ENCODE data around the gene GLMN. TPM values are rescaled to one million over a fixed set of nuclear protein-coding genes. Genes with fewer than 3 reads are reported as not detected.

Gene GLMN
- polyA plus RNA-seq, 2 of the 4 experiments (the other 2 are of a cell fraction): 10.6 to 10.9 TPM

GRCh38 chr1:92244376-92244775, 54.4 kb downstream of the GLMN start:
- H3K27ac ChIP-seq: no peak overlapping the region
- DNase-seq (ENCODE audit: low read depth in 1 of 2, low spot score in 1 of 2) (no peak), ATAC-seq (no peak), FAIRE-seq (no peak)
- CTCF ChIA-PET: no interaction called here
- POLR2A ChIA-PET: no interaction called here
- H3K9me3 ChIP-seq: no peaks in the 10 kb centered on the region
- no peaks in the 10 kb centered on the region for H3K4me1 ChIP-seq
- H3K4me3 ChIP-seq: no peak overlapping the region
- TF ChIP-seq RFX5 (IDR thresholded peaks at IDR 0.05) (no peak), ZFP36 (IDR thresholded peaks at IDR 0.05; ENCODE audit: borderline replicate concordance, partially characterized antibody) (no peak), POLR2A (IDR thresholded peaks at IDR 0.05; ENCODE audit: low read length) (no peak), KDM5A (IDR thresholded peaks at IDR 0.05) (no peak), RCOR1 (IDR thresholded peaks at IDR 0.05; ENCODE audit: low read depth, low read length) (no peak), MAZ (IDR thresholded peaks at IDR 0.05; ENCODE audit: borderline replicate concordance, low read depth, low read length) (no peak), POLR2AphosphoS2 (conservative IDR thresholded peaks at IDR 0.05; ENCODE audit: low read length) (no peak), KDM1A (IDR thresholded peaks at IDR 0.05; ENCODE audit: low read depth) (no peak)
- WGBS (ENCODE audit: missing lambda C conversion rate): 90% methylated on average over 1 of the region's 1 CpG
- no peak overlapping the region for H3K4me2 ChIP-seq

- 59% methylated on average over 2 of the region's 2 CpGs for WGBS (ENCODE audit: missing lambda C conversion rate)
- H3K27ac ChIP-seq: no peak overlapping the region
- no peaks in the 10 kb centered on the region for H3K4me1 ChIP-seq
- H3K9me3 ChIP-seq: no peaks in the 10 kb centered on the region
- CTCF ChIA-PET: no interaction called here
- ATAC-seq (no peak), DNase-seq (ENCODE audit: low read depth in 1 of 2, low spot score in 1 of 2) (no peak), FAIRE-seq (no peak)
- no peak overlapping the region for H3K4me2 ChIP-seq
- H3K4me3 ChIP-seq: no peak overlapping the region
- TF ChIP-seq CBX2 (IDR thresholded peaks at IDR 0.05; ENCODE audit: borderline replicate concordance, low read depth) (no peak), E2F6 (IDR thresholded peaks at IDR 0.05; ENCODE audit: borderline replicate concordance, low read depth) (no peak), HDAC2 (IDR thresholded peaks at IDR 0.05) (no peak), MAX (IDR thresholded peaks at IDR 0.05) (no peak), ZNF302 (CRISPR knock-in tag; IDR thresholded peaks at IDR 0.05) (no peak), ATOH8 (CRISPR knock-in tag; IDR thresholded peaks at IDR 0.05; ENCODE audit: low read depth) (no peak), BCL3 (IDR thresholded peaks at IDR 0.05) (no peak), CBX8 (IDR thresholded peaks at IDR 0.05) (no peak), MYC (IDR thresholded peaks at IDR 0.05; ENCODE audit: borderline replicate concordance, low read length) (no peak), CHD4 (IDR thresholded peaks at IDR 0.05; ENCODE audit: borderline replicate concordance) (no peak), ELK1 (IDR thresholded peaks at IDR 0.05; ENCODE audit: low read depth, low read length) (no peak), KDM1A (IDR thresholded peaks at IDR 0.05; ENCODE audit: low read depth) (no peak), HOXA7 (CRISPR knock-in tag; IDR thresholded peaks at IDR 0.05) (no peak), RNF2 (IDR thresholded peaks at IDR 0.05; ENCODE audit: borderline replicate concordance, low read depth) (no peak), NPAS2 (CRISPR knock-in tag; IDR thresholded peaks at IDR 0.05; ENCODE audit: borderline replicate concordance) (no peak), FOSL2 (IDR thresholded peaks at IDR 0.05) (no peak), FOSL2 (CRISPR knock-in tag; IDR thresholded peaks at IDR 0.05) (no peak), JUN (IDR thresholded peaks at IDR 0.05) (no peak), HMGXB4 (CRISPR knock-in tag; IDR thresholded peaks at IDR 0.05; ENCODE audit: borderline replicate concordance) (no peak)
- POLR2A ChIA-PET: interaction anchor here (0.5 kb wide), 1 partner anchor 90 kb away, joined by 9 read pairs; no protein-coding TSS in a partner anchor
Observed at GRCh38 chr1:92240034-92240433, 58.8 kb downstream of the GLMN start.

Data from A549 (cell line).